Peyer's patch (tissue), 4 donors: ENCODE measurements around the gene WDR1. TPM values are rescaled to one million over a fixed set of nuclear protein-coding genes. Genes with fewer than 3 reads are reported as not detected.

Experiments
- DNase-seq, 3 donors: peaks; one replicate each; pipeline ENCODE4 v3.0.0-alpha.2; 2017 to 2019
- H3K27ac ChIP-seq, 4 donors: fragments of 200-600 bp; sonication (generic); one replicate each; pipeline ENCODE4 v1.5.1; 2016 to 2019
- H3K27me3 ChIP-seq, 2 donors: fragments of 200-600 bp; sonication (generic); one replicate each; pipeline ENCODE4 v1.5.1; 2019
- H3K36me3 ChIP-seq, 3 donors: fragments of 200-600 bp; sonication (generic); one replicate each; pipeline ENCODE4 v1.5.1; 2016 to 2019
- H3K4me1 ChIP-seq, 4 donors: fragments of 200-600 bp; sonication (generic); one replicate each; pipeline ENCODE4 v1.5.1; 2016 to 2019
- H3K4me3 ChIP-seq, 4 donors: fragments of 200-600 bp; sonication (generic); 1 replicate in 3 of 4; 2 replicates in 1 of 4; pipeline ENCODE4 v1.5.1; 2016 to 2019; ENCODE audit warnings: mild to moderate bottlenecking in 1 of 4
- H3K9me3 ChIP-seq, 4 donors: fragments of 200-600 bp; sonication (generic); one replicate each; pipeline ENCODE4 v1.5.1; 2016 to 2019; ENCODE audit warnings: mild to moderate bottlenecking in 1 of 4
- CTCF ChIP-seq, 6 experiments: fragments of 450-650 bp in 4 of 6; fragments of 200-600 bp in 2 of 6; sonication (generic) in 1 of 6; IDR thresholded peaks; one replicate each; pipeline ENCODE4 v1.5.1; 2017 to 2019; ENCODE audit warnings: antibody characterized with exemption in 6 of 6, mild to moderate bottlenecking in 3 of 6, moderate library complexity in 1 of 6
- POLR2A ChIP-seq, 2 donors: fragments of 450-650 bp; IDR thresholded peaks; one replicate each; pipeline ENCODE4 v1.5.1; 2017; ENCODE audit warnings: antibody characterized with exemption in 2 of 2, mild to moderate bottlenecking in 2 of 2, moderate library complexity in 2 of 2
- total RNA-seq, 4 donors: library from RNA; depleted of rRNA; stranded (reverse); fragments of >200 nt; gene quantifications; one replicate each; pipeline ENCODE4 v1.1.0, GENCODE V29; 2016

Gene WDR1
- total RNA-seq, 4 donors from 2014 or later: 170 to 192 (median 180) TPM

GRCh38 chr4:10119278-10119677, 2.7 kb upstream of the WDR1 start:
- no peaks in the 10 kb centered on the region for H3K27me3 ChIP-seq
- H3K9me3 ChIP-seq: no peaks in the 10 kb centered on the region
- DNase-seq: no peak
- TF ChIP-seq POLR2A (IDR thresholded peaks at IDR 0.05) (no peak), CTCF (IDR thresholded peaks at IDR 0.05) (no peak)
- peaks cover 14 to 29% (median 16%) of the 10 kb centered on the region in 4 donors for H3K4me1 ChIP-seq
- H3K36me3 ChIP-seq: peaks cover 0 to 11% (median 0%) of the 10 kb centered on the region in 3 donors
- H3K4me3 ChIP-seq: no peak overlapping the region
- peak overlapping the region in 1 of 4 donors; percentile 13 for H3K27ac ChIP-seq

- peaks cover 8 to 33% (median 17%) of the 10 kb centered on the region in 4 donors for H3K4me1 ChIP-seq
Measured at GRCh38 chr4:10118048-10119004, 1.7 kb upstream of the WDR1 start.

DNA sequence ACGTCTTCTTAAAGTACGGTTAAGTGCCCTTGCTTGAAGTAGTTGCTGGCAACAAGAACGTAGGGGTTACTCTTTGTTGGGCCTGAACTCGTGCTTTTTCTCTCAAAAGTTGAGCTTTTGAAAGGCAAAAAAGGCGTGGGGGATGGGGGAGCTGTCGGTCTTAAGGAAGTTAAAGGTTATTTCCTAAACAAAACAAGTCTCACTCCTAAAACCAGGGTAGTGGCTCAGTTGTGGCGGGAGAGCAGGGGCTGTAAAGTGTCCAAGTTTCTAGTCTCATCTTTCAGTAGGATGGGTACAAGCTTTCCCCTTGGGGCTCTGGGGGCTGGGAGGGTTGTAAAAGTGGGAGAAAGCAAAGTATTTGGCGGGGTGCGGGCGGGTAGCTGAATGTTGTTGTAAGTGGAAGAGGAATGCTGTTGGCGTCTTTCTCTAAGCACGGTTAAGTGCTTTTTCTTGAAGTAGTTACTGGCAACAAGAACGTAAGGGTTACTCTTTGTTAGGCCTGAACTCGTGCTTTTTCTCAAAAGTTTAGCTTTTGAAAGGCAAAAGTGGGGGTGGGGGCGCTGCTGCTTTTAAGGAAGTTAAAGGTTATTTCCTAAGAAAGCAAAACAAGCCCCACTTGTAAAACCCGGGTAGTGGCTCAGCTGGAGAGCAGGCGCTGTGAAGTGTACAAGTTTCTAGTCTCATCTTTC, 904 bp upstream of the WDR1 start:
- no peaks in the 10 kb centered on the region for H3K27me3 ChIP-seq
- peaks cover 0 to 29% (median 0%) of the 10 kb centered on the region in 3 donors for H3K36me3 ChIP-seq
- no peaks in the 10 kb centered on the region for H3K9me3 ChIP-seq
- peak; percentile 50 to 71 (median 67) for DNase-seq
- H3K4me3 ChIP-seq: peak overlapping the region; percentile 67 to 98 (median 92)
- peaks cover 7 to 37% (median 18%) of the 10 kb centered on the region in 4 donors for H3K4me1 ChIP-seq
- H3K27ac ChIP-seq: peak overlapping the region; percentile 95 to 100 (median 98)
- TF ChIP-seq CTCF (IDR thresholded peaks at IDR 0.05): no peak
- no peak for TF ChIP-seq POLR2A (IDR thresholded peaks at IDR 0.05)

More at GRCh38 chr4:10118048-10119004, 1.7 kb upstream of the WDR1 start:
- Histone ChIP-seq H3K36me3 (peaks cover 0 to 21% (median 0%) of the 10 kb centered on the region in 3 donors), H3K9me3 (no peaks in the 10 kb centered on the region), H3K27ac (peak overlapping the region; percentile 95 to 100 (median 98)), H3K27me3 (no peaks in the 10 kb centered on the region), H3K4me3 (peak overlapping the region in 2 of 4 donors; percentile 89 to 96)
- DNase-seq: peak in 1 of 3 donors; percentile 40
- no peak for TF ChIP-seq POLR2A (IDR thresholded peaks at IDR 0.05)
- TF ChIP-seq CTCF (IDR thresholded peaks at IDR 0.05): no peak

GRCh38 chr4:10115797-10116568, 616 bp downstream of the WDR1 start:
- peak overlapping the region; percentile 95 to 100 (median 98) for H3K27ac ChIP-seq
- no peak for TF ChIP-seq CTCF (IDR thresholded peaks at IDR 0.05)
- peak in 1 of 2 donors; percentile 53 for TF ChIP-seq POLR2A (IDR thresholded peaks at IDR 0.05)
- no peaks in the 10 kb centered on the region for H3K27me3 ChIP-seq
- DNase-seq: peak; percentile 84 to 92 (median 87)
- H3K4me1 ChIP-seq: peaks cover 7 to 51% (median 22%) of the 10 kb centered on the region in 4 donors
- H3K9me3 ChIP-seq: no peaks in the 10 kb centered on the region
- peak overlapping the region; percentile 67 to 98 (median 92) for H3K4me3 ChIP-seq
- peaks cover 0 to 44% (median 0%) of the 10 kb centered on the region in 3 donors for H3K36me3 ChIP-seq
